Loucy (cell line): ENCODE results near the gene PPP2R5B.

Experiments
- EZH2phosphoT487 ChIP-seq: fragments of 200-600 bp; IDR thresholded peaks from 2 replicates; pipeline ENCODE4 v1.6.1; 2018; ENCODE audit warnings: antibody characterized with exemption, mild to moderate bottlenecking, moderate library complexity, borderline replicate concordance
- TF ChIP-seq, protein P1 (sequence below): fragments of 200-600 bp; sonication (generic); conservative IDR thresholded peaks from 2 replicates; pipeline ENCODE4 v1.5.1; 2014; ENCODE audit warnings: mild to moderate bottlenecking, antibody characterized with exemption, low read length

DNA sequence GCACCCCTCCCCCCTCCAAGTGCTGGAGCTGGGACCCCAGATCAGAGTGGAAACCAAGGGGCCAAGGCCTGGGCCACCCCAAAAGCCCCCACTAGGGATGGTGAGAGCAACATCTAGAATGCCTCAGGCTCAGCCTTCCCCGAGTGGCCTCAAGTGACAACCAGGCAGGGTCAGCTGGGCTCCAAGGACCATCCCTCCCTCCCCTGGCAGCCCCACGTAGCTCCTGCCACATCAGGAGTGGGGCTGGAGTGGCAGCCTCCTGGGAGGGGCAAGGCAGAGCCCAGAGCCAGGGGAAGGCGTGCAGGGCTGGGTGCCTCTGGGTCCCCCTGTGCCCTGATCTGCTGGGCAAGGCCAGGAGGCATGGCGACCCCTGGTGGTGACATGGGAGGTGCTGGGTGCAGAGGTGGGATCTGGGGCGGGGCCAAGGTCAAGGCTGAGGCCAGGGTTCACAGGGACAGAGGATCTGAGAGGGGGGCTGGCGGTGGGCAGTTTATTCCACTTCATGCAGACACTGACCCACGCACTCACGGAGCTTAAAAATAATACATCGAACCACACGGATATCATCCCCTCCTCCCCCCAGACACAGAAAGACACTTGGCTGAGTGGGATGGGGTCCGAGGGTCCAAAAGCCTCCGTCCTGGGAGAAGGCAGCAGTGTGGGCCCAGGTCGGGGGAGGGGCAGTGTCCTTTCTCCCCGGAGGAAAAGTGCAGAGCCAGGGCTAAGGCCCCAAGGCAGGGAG lies 30.2 kb upstream of the PPP2R5B start:
- TF ChIP-seq, protein P1, sequence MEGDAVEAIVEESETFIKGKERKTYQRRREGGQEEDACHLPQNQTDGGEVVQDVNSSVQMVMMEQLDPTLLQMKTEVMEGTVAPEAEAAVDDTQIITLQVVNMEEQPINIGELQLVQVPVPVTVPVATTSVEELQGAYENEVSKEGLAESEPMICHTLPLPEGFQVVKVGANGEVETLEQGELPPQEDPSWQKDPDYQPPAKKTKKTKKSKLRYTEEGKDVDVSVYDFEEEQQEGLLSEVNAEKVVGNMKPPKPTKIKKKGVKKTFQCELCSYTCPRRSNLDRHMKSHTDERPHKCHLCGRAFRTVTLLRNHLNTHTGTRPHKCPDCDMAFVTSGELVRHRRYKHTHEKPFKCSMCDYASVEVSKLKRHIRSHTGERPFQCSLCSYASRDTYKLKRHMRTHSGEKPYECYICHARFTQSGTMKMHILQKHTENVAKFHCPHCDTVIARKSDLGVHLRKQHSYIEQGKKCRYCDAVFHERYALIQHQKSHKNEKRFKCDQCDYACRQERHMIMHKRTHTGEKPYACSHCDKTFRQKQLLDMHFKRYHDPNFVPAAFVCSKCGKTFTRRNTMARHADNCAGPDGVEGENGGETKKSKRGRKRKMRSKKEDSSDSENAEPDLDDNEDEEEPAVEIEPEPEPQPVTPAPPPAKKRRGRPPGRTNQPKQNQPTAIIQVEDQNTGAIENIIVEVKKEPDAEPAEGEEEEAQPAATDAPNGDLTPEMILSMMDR = peak; percentile 91
- no peak for TF ChIP-seq EZH2phosphoT487
